Mesothelial cell of epicardium (in vitro differentiated cells): Measurements from ENCODE around the gene NOS1AP. TPM values are rescaled to one million over a fixed set of nuclear protein-coding genes. Genes with fewer than 3 reads are reported as not detected.

ENCODE experiments used
- DNase-seq, 2 experiments: peaks; one replicate each; pipeline ENCODE4 v3.0.0; 2021; ENCODE audit warnings: low spot score in 2 of 2; ENCODE audit not compliant: unreplicated experiment in 2 of 2
- H3K27ac Mint-ChIP-seq: 2 replicates; pipeline ENCODE4 v1.8.0; 2021; ENCODE audit warnings: mixed read lengths
- H3K27me3 Mint-ChIP-seq: 2 replicates; pipeline ENCODE4 v1.8.0; 2021; ENCODE audit warnings: low read depth, mixed read lengths
- H3K36me3 Mint-ChIP-seq: 2 replicates; pipeline ENCODE4 v1.8.0; 2021; ENCODE audit warnings: mixed read lengths
- H3K4me1 Mint-ChIP-seq: 2 replicates; pipeline ENCODE4 v1.8.0; 2021; ENCODE audit warnings: mixed read lengths
- H3K4me3 Mint-ChIP-seq: 2 replicates; pipeline ENCODE4 v1.8.0; 2021; ENCODE audit warnings: mild to moderate bottlenecking, moderate library complexity, mixed read lengths
- H3K9me3 Mint-ChIP-seq: 2 replicates; pipeline ENCODE4 v1.8.0; 2021; ENCODE audit warnings: mixed read lengths
- CTCF ChIP-seq: fragments of 200-600 bp; sonication (generic); IDR thresholded peaks from one replicate; pipeline ENCODE4 v1.5.0; 2021; ENCODE audit warnings: antibody characterized with exemption; ENCODE audit not compliant: unreplicated experiment
- total RNA-seq: library from RNA; stranded (reverse); gene quantifications from 3 replicates; pipeline ENCODE4 v1.2.1, GENCODE V29; 2021

Gene NOS1AP
- total RNA-seq, 1 donor from 2014 or later: 4.4 TPM

- Mint-ChIP-seq H3K27ac (no peak overlapping the region), H3K4me3 (no peak overlapping the region), H3K4me1 (no peaks in the 10 kb centered on the region), H3K36me3 (no peaks in the 10 kb centered on the region), H3K27me3 (no peaks in the 10 kb centered on the region), H3K9me3 (no peaks in the 10 kb centered on the region)
- no peak for TF ChIP-seq CTCF
- no peak for DNase-seq
Measured at GRCh38 chr1:162372159-162373071, 302.9 kb downstream of the NOS1AP start.

- Mint-ChIP-seq H3K36me3 (no peaks in the 10 kb centered on the region), H3K4me1 (no peaks in the 10 kb centered on the region), H3K27ac (no peak overlapping the region), H3K9me3 (no peaks in the 10 kb centered on the region), H3K27me3 (no peaks in the 10 kb centered on the region), H3K4me3 (no peak overlapping the region)
- DNase-seq: no peak
- no peak for TF ChIP-seq CTCF
Measured at GRCh38 chr1:162373072-162373427, 303.6 kb downstream of the NOS1AP start.

GRCh38 chr1:162373541-162374260 is 304.2 kb downstream of the NOS1AP start:
- H3K27ac Mint-ChIP-seq: no peak overlapping the region
- no peak overlapping the region for H3K4me3 Mint-ChIP-seq
- H3K9me3 Mint-ChIP-seq: no peaks in the 10 kb centered on the region
- TF ChIP-seq CTCF: no peak
- H3K27me3 Mint-ChIP-seq: no peaks in the 10 kb centered on the region
- H3K4me1 Mint-ChIP-seq: no peaks in the 10 kb centered on the region
- DNase-seq: no peak
- no peaks in the 10 kb centered on the region for H3K36me3 Mint-ChIP-seq

GRCh38 chr1:162374406-162374805 is 304.9 kb downstream of the NOS1AP start:
- no peak for DNase-seq
- Mint-ChIP-seq H3K27me3 (no peaks in the 10 kb centered on the region), H3K4me3 (no peak overlapping the region), H3K36me3 (no peaks in the 10 kb centered on the region), H3K27ac (no peak overlapping the region), H3K9me3 (no peaks in the 10 kb centered on the region), H3K4me1 (no peaks in the 10 kb centered on the region)
- no peak for TF ChIP-seq CTCF

- Mint-ChIP-seq H3K36me3 (no peaks in the 10 kb centered on the region), H3K4me3 (no peak overlapping the region), H3K9me3 (no peaks in the 10 kb centered on the region), H3K4me1 (no peaks in the 10 kb centered on the region), H3K27ac (no peak overlapping the region), H3K27me3 (no peaks in the 10 kb centered on the region)
- no peak for TF ChIP-seq CTCF
- no peak for DNase-seq
Measured at GRCh38 chr1:162375463-162375862, 306.0 kb downstream of the NOS1AP start.
